Adipocyte (in vitro differentiated cells): ENCODE results near the gene FBXO5.
"Not testable (repeated sequence)": the region's sequence is repeated elsewhere in the genome, so short reads cannot be mapped to it uniquely, and the experiment has no call there.

ENCODE experiments used
- DNase-seq: peaks from one replicate; pipeline ENCODE4 v3.0.0-alpha.2; 2015; ENCODE audit warnings: low read depth
- H3K27me3 ChIP-seq: replicated peaks from 2 replicates; pipeline ENCODE4 v1.7.0; 2013; ENCODE audit warnings: mild to moderate bottlenecking, low read length, moderate library complexity; ENCODE audit not compliant: control insufficient read depth, insufficient read depth
- H3K36me3 ChIP-seq: 2 replicates; pipeline ENCODE4 v1.7.0; 2013; ENCODE audit warnings: low read length, mild to moderate bottlenecking, moderate library complexity; ENCODE audit not compliant: control insufficient read depth, insufficient read depth, severe bottlenecking
- H3K4me1 ChIP-seq: 2 replicates; pipeline ENCODE4 v1.7.0; 2013; ENCODE audit warnings: mild to moderate bottlenecking, low read length, moderate library complexity; ENCODE audit not compliant: control insufficient read depth, insufficient read depth
- H3K4me3 ChIP-seq: 2 replicates; pipeline ENCODE4 v1.7.0; 2013; ENCODE audit warnings: mild to moderate bottlenecking, low read length, moderate library complexity
- H3K9ac ChIP-seq: 2 replicates; pipeline ENCODE4 v1.7.0; 2013; ENCODE audit warnings: mild to moderate bottlenecking, low read length, moderate library complexity
- H3K9me3 ChIP-seq: 2 replicates; pipeline ENCODE4 v1.7.0; 2013; ENCODE audit warnings: mild to moderate bottlenecking, low read length, moderate library complexity; ENCODE audit not compliant: control insufficient read depth

The FBXO5 gene

GRCh38 chr6:152985300-152985699 lies 2.5 kb upstream of the FBXO5 start:
- H3K27me3 ChIP-seq, H3K9ac ChIP-seq, H3K36me3 ChIP-seq, H3K9me3 ChIP-seq, H3K4me3 ChIP-seq, H3K4me1 ChIP-seq, DNase-seq: not testable (repeated sequence)

- H3K9ac ChIP-seq = peak overlapping the region; percentile 99
- peaks cover 6% of the 10 kb centered on the region for H3K4me1 ChIP-seq
- H3K27me3 ChIP-seq = no peaks in the 10 kb centered on the region
- no peaks in the 10 kb centered on the region for H3K9me3 ChIP-seq
- DNase-seq = peak; percentile 15
- H3K4me3 ChIP-seq = peak overlapping the region; percentile 99
- H3K36me3 ChIP-seq = peaks cover 4% of the 10 kb centered on the region
Measured at GRCh38 chr6:152984513-152984872, 1.7 kb upstream of the FBXO5 start.

- Histone ChIP-seq H3K9me3 (no peaks in the 10 kb centered on the region), H3K4me1 (peaks cover 6% of the 10 kb centered on the region), H3K36me3 (peaks cover 4% of the 10 kb centered on the region), H3K27me3 (no peaks in the 10 kb centered on the region), H3K4me3 (peak overlapping the region; percentile 99), H3K9ac (peak overlapping the region; percentile 99)
- DNase-seq = peak; percentile 98
Measured at GRCh38 chr6:152983637-152984512, 1.0 kb upstream of the FBXO5 start.

- Histone ChIP-seq H3K9me3 (no peaks in the 10 kb centered on the region), H3K9ac (peak overlapping the region; percentile 55), H3K27me3 (no peaks in the 10 kb centered on the region), H3K36me3 (peaks cover 4% of the 10 kb centered on the region), H3K4me3 (peak overlapping the region; percentile 99), H3K4me1 (peaks cover 6% of the 10 kb centered on the region)
- no peak for DNase-seq
Measured at GRCh38 chr6:152981989-152982903, 595 bp downstream of the FBXO5 start.

- no peak for DNase-seq
- Histone ChIP-seq H3K27me3 (no peaks in the 10 kb centered on the region), H3K9ac (no peak overlapping the region), H3K4me3 (peak overlapping the region; percentile 39), H3K9me3 (no peaks in the 10 kb centered on the region), H3K4me1 (peaks cover 12% of the 10 kb centered on the region), H3K36me3 (no peaks in the 10 kb centered on the region)
Measured at GRCh38 chr6:152981219-152981618, 1.6 kb downstream of the FBXO5 start.

GRCh38 chr6:152980656-152981055 lies 2.2 kb downstream of the FBXO5 start:
- Histone ChIP-seq H3K36me3 (no peaks in the 10 kb centered on the region), H3K4me1 (peaks cover 12% of the 10 kb centered on the region), H3K4me3 (no peak overlapping the region), H3K9ac (no peak overlapping the region), H3K9me3 (no peaks in the 10 kb centered on the region), H3K27me3 (no peaks in the 10 kb centered on the region)
- no peak for DNase-seq

- no peak for DNase-seq
- Histone ChIP-seq H3K36me3 (no peaks in the 10 kb centered on the region), H3K27me3 (no peaks in the 10 kb centered on the region), H3K4me3 (no peak overlapping the region), H3K9me3 (no peaks in the 10 kb centered on the region), H3K9ac (no peak overlapping the region), H3K4me1 (peaks cover 15% of the 10 kb centered on the region)
Measured at GRCh38 chr6:152979116-152979515, 3.7 kb downstream of the FBXO5 start.

- Histone ChIP-seq H3K9ac (no peak overlapping the region), H3K36me3 (no peaks in the 10 kb centered on the region), H3K4me3 (no peak overlapping the region), H3K27me3 (no peaks in the 10 kb centered on the region), H3K4me1 (peaks cover 15% of the 10 kb centered on the region), H3K9me3 (no peaks in the 10 kb centered on the region)
- no peak for DNase-seq
Measured at GRCh38 chr6:152978058-152978457, 4.8 kb downstream of the FBXO5 start.

GRCh38 chr6:152977556-152977955 lies 5.3 kb downstream of the FBXO5 start:
- Histone ChIP-seq H3K36me3 (peaks cover under 1% of the 10 kb centered on the region), H3K9me3 (no peaks in the 10 kb centered on the region), H3K9ac (no peak overlapping the region), H3K4me1 (peaks cover 15% of the 10 kb centered on the region), H3K4me3 (no peak overlapping the region), H3K27me3 (no peaks in the 10 kb centered on the region)
- DNase-seq = no peak

- H3K27me3 ChIP-seq = no peaks in the 10 kb centered on the region
- H3K9ac ChIP-seq = no peak overlapping the region
- DNase-seq = no peak
- H3K4me3 ChIP-seq = no peak overlapping the region
- H3K4me1 ChIP-seq = peaks cover 15% of the 10 kb centered on the region
- no peaks in the 10 kb centered on the region for H3K9me3 ChIP-seq
- peaks cover 9% of the 10 kb centered on the region for H3K36me3 ChIP-seq
Measured at GRCh38 chr6:152976749-152977148, 6.1 kb downstream of the FBXO5 start.

- Histone ChIP-seq H3K36me3 (peaks cover 22% of the 10 kb centered on the region), H3K27me3 (no peaks in the 10 kb centered on the region), H3K4me1 (peaks cover 15% of the 10 kb centered on the region), H3K4me3 (no peak overlapping the region), H3K9ac (no peak overlapping the region), H3K9me3 (no peaks in the 10 kb centered on the region)
- DNase-seq = no peak
Measured at GRCh38 chr6:152975204-152975915, 7.5 kb downstream of the FBXO5 start.
